ENCODE results near the gene USH1C. TPM values are rescaled to one million over a fixed set of nuclear protein-coding genes. Genes with fewer than 3 reads are reported as not detected.

Gene USH1C
- total RNA-seq, 2 donors from 2014 or later, result not detected

- DNase-seq (ENCODE audit: low spot score), result no peak
- TF ChIP-seq CTCF (IDR thresholded peaks at IDR 0.05), result no peak
- no peak for TF ChIP-seq POLR2AphosphoS5 (IDR thresholded peaks at IDR 0.05)
- TF ChIP-seq POLR2A (IDR thresholded peaks at IDR 0.05), result no peak
- no peak overlapping the region for H3K4me3 ChIP-seq
- H3K36me3 ChIP-seq, result no peaks in the 10 kb centered on the region
- intact Hi-C loops (cut with DNase I), result no loop called here
- no peaks in the 10 kb centered on the region for H3K9me3 ChIP-seq
- H3K27ac ChIP-seq, result no peak overlapping the region
- no peaks in the 10 kb centered on the region for H3K27me3 ChIP-seq (replicated peaks; ENCODE audit: insufficient read depth)
- 94% methylated on average over 9 of the region's 9 CpGs for WGBS
- no peaks in the 10 kb centered on the region for H3K4me1 ChIP-seq (replicated peaks)
Observed at GRCh38 chr11:17524221-17524620, 20.0 kb downstream of the USH1C start.

GRCh38 chr11:17522655-17523054 lies 21.6 kb downstream of the USH1C start:
- H3K27me3 ChIP-seq (replicated peaks; ENCODE audit: insufficient read depth), result no peaks in the 10 kb centered on the region
- H3K9me3 ChIP-seq, result no peaks in the 10 kb centered on the region
- no peak overlapping the region for H3K4me3 ChIP-seq
- 86% methylated on average over 17 of the region's 17 CpGs for WGBS
- TF ChIP-seq POLR2A (IDR thresholded peaks at IDR 0.05) (no peak), CTCF (IDR thresholded peaks at IDR 0.05) (no peak), POLR2AphosphoS5 (IDR thresholded peaks at IDR 0.05) (no peak)
- H3K36me3 ChIP-seq, result no peaks in the 10 kb centered on the region
- H3K4me1 ChIP-seq (replicated peaks), result no peaks in the 10 kb centered on the region
- intact Hi-C loops (cut with DNase I), result no loop called here
- no peak for DNase-seq (ENCODE audit: low spot score)
- H3K27ac ChIP-seq, result no peak overlapping the region

GRCh38 chr11:17521106-17521900 lies 22.9 kb downstream of the USH1C start:
- no peak for DNase-seq (ENCODE audit: low spot score)
- H3K27me3 ChIP-seq (replicated peaks; ENCODE audit: insufficient read depth), result no peaks in the 10 kb centered on the region
- H3K36me3 ChIP-seq, result no peaks in the 10 kb centered on the region
- H3K9me3 ChIP-seq, result no peaks in the 10 kb centered on the region
- H3K4me3 ChIP-seq, result no peak overlapping the region
- intact Hi-C loops (cut with DNase I), result no loop called here
- H3K4me1 ChIP-seq (replicated peaks), result no peaks in the 10 kb centered on the region
- TF ChIP-seq POLR2AphosphoS5 (IDR thresholded peaks at IDR 0.05) (no peak), CTCF (IDR thresholded peaks at IDR 0.05) (no peak), POLR2A (IDR thresholded peaks at IDR 0.05) (no peak)
- H3K27ac ChIP-seq, result no peak overlapping the region
- 65% methylated on average over 11 of the region's 11 CpGs for WGBS

- WGBS, result 63% methylated on average over 7 of the region's 7 CpGs
- DNase-seq (ENCODE audit: low spot score), result no peak
- TF ChIP-seq POLR2A (IDR thresholded peaks at IDR 0.05), result no peak
- TF ChIP-seq POLR2AphosphoS5 (IDR thresholded peaks at IDR 0.05), result no peak
- TF ChIP-seq CTCF (IDR thresholded peaks at IDR 0.05), result no peak
Observed at GRCh38 chr11:17519061-17519885, 24.9 kb downstream of the USH1C start.

More at GRCh38 chr11:17519061-17519885, 24.9 kb downstream of the USH1C start:
- no peak overlapping the region for H3K4me3 ChIP-seq
- no peaks in the 10 kb centered on the region for H3K4me1 ChIP-seq (replicated peaks)
- H3K27me3 ChIP-seq (replicated peaks; ENCODE audit: insufficient read depth), result no peaks in the 10 kb centered on the region
- H3K36me3 ChIP-seq, result no peaks in the 10 kb centered on the region
- no peaks in the 10 kb centered on the region for H3K9me3 ChIP-seq
- no peak overlapping the region for H3K27ac ChIP-seq
- intact Hi-C loops (cut with DNase I), result no loop called here

All from prostate gland (tissue), 2 donors.